ENCODE results near the gene RAB26. TPM values are rescaled to one million over a fixed set of nuclear protein-coding genes. Genes with fewer than 3 reads are reported as not detected.

Gene RAB26
- total RNA-seq = 2.0 and 2.4 TPM in 2 replicates

GRCh38 chr16:2147981-2148671 is at the start of gene RAB26:
Gene RAB26 (plus strand): TSS chr16:2148625. CDS start chr16:2148784, 159 bp downstream.

DNA sequence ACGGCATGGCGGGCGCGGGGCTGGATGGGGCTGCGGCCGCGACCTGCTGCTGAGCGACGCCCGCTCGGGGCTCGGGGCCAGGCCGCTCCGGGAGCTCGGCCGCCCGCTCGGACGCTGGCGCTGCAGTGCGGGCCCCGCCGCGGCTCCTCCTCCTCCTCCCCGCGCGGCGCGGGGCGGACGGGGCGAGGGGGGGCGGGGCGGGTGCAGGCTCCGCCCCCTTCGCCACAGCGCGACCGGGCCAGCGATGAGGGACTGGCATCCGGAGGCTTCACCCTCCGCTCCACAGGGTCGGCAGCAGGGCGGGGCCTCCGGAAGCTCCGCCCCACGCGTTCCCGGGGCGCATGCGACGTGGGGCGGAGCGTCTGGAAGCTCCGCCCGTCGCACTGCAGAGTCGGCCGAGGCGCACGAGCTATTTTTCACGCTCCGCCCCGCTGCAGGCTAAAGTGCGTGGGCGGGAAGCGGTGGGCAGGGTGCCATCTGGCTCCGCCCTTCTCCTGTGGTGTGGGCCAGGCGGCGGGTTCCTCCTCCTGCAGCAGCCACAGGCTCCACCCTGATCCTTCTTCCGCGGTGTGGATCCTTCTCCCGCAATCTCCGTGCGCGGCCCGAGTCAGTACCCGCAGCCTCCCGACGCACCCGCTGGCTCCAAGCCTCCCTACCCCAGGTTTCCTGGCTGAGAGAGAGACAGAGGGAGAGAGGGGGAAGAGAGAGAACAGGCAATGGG is 12.5 kb upstream of the RAB26 start, which contains the start of gene PKD1:
Gene PKD1, minus strand, starts transcription at position 129 of the 721 bp plus-strand sequence. CDS start 209 bp downstream, outside the sequence.

GRCh38 chr16:2155091-2155950 is 6.9 kb downstream of the RAB26 start, which contains the start of gene TRAF7:
Gene TRAF7 (plus strand): TSS chr16:2155782. CDS start chr16:2163921, 8,139 bp downstream.

DNA sequence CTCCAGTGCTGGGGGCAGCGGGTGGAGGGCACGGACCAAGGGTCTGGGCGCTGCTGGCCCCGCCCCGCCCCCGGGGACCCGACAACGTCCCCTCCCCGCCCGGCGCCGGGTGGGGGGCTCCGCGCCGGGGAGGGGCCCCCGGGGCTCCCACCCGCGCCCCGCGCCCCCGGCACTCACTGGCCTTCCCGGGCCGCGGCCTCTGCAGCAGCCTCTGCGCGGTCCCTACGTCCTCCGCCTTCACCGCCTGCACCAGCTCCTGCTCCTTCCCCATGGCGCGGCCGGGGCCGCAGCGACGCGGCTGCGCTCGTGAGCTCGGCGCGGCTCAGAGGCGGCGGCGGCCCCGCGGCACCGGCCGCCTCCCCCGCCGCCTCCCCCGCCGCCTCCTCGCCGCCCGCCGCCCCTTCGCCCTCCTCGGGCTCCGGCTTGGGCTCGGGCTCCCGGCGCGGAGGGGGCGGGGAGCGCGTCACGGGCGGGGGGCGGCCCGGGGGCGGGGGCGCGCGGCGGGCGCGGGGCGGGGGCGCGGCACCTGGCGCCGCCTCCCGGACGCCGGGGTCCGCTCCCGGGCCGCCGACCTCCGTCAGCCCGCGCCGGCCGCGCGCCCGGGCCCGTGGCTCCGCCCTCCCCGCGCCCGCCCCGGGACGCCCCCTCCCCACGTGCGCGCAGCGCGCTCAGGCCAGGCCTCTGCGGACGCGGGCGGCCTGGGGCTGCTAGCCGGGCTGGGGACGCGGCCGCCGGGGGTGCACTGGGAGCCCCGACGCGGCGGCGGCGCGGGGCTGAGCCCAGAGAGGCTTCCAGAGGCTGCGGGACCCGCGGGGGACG is 47.9 kb downstream of the RAB26 start, which contains the start of gene CASKIN1:
Gene CASKIN1, minus strand, starts transcription at position 444 of the 819 bp plus-strand sequence. Its CDS starts 173 bp downstream, at position 271.

Other genes starting within 250 kb of the RAB26 start
- not detected in 2 replicates for gene HS3ST6, start 230.2 kb upstream of the RAB26 start, total RNA-seq
- 6.3 and 6.4 TPM in 2 replicates for gene MSRB1, start 205.4 kb upstream of the RAB26 start, total RNA-seq
- not detected in 2 replicates for gene RPL3L, start 193.9 kb upstream of the RAB26 start, total RNA-seq
- 259 and 267 TPM in 2 replicates for gene NDUFB10, start 189.1 kb upstream of the RAB26 start, total RNA-seq
- gene RPS2, start 183.8 kb upstream of the RAB26 start, total RNA-seq = 1,947 and 2,136 TPM in 2 replicates
- not detected in 2 replicates for gene RNF151, start 181.8 kb upstream of the RAB26 start, total RNA-seq
- 29.7 and 32.4 TPM in 2 replicates for gene TBL3, start 176.6 kb upstream of the RAB26 start, total RNA-seq
- gene NOXO1, start 167.2 kb upstream of the RAB26 start, total RNA-seq = 0.12 and 0.13 TPM in 2 replicates
- gene GFER, start 164.4 kb upstream of the RAB26 start, total RNA-seq = 9.9 and 11.2 TPM in 2 replicates
- gene SYNGR3, start 158.7 kb upstream of the RAB26 start, total RNA-seq = 0.66 and 0.99 TPM in 2 replicates
- 9.6 and 12.3 TPM in 2 replicates for gene ZNF598, start 138.8 kb upstream of the RAB26 start, total RNA-seq
- gene NPW, start 128.8 kb upstream of the RAB26 start, total RNA-seq = 0.06 and 0.13 TPM in 2 replicates
- gene NHERF2, start 121.7 kb upstream of the RAB26 start, total RNA-seq = 98.1 and 182 TPM in 2 replicates
- 40.6 and 59.2 TPM in 2 replicates for gene NTHL1, start 100.8 kb upstream of the RAB26 start, total RNA-seq
- 44.3 and 53.0 TPM in 2 replicates for gene TSC2, start 100.6 kb upstream of the RAB26 start, total RNA-seq
- gene PKD1, start 12.7 kb upstream of the RAB26 start, total RNA-seq = 131 and 144 TPM in 2 replicates
- 42.0 and 44.8 TPM in 2 replicates for gene TRAF7, start 7.2 kb downstream of the RAB26 start, total RNA-seq
- under 0.01 and 0.40 TPM in 2 replicates for gene CASKIN1, start 48.0 kb downstream of the RAB26 start, total RNA-seq
- 11.3 and 16.8 TPM in 2 replicates for gene MLST8, start 56.8 kb downstream of the RAB26 start, total RNA-seq
- gene BRICD5, start 62.2 kb downstream of the RAB26 start, total RNA-seq = 1.2 and 1.7 TPM in 2 replicates
- gene PGP, start 66.2 kb downstream of the RAB26 start, total RNA-seq = 7.0 and 12.2 TPM in 2 replicates
- 22.6 and 29.9 TPM in 2 replicates for gene E4F1, start 75.0 kb downstream of the RAB26 start, total RNA-seq
- 0.31 and 1.1 TPM in 2 replicates for gene DNASE1L2, start 87.8 kb downstream of the RAB26 start, total RNA-seq
- 19.9 and 28.1 TPM in 2 replicates for gene ECI1, start 103.0 kb downstream of the RAB26 start, total RNA-seq
- 47.2 and 47.3 TPM in 2 replicates for gene RNPS1, start 119.5 kb downstream of the RAB26 start, total RNA-seq
- 8.4 and 11.1 TPM in 2 replicates for gene ABCA3, start 192.1 kb downstream of the RAB26 start, total RNA-seq